ENCODE measurements around the gene SPRR2G. TPM values are rescaled to one million over a fixed set of nuclear protein-coding genes. Genes with fewer than 3 reads are reported as not detected.

SPRR2G gene
- total RNA-seq, 2 donors from 2014 or later = not detected

DNA sequence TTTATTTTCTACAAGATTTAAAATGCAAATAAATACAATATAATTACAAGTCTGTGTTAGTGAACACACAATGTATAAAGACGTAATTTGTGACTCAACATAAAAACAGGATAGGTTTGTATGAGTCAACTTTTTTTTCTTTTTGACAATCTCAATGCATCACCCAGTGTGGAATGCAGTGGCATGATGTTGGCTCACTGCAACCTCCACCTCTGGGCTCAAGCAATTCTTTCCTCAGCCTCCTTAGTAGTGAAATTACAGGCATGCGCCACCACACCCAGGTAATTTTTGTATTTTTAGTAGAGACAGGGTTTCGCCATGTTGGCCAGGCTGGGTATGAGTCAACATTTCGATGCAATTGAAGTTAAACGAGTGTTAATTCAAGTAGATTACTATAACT, 50.4 kb downstream of the SPRR2G start:
- DNase-seq = no peak
- no peak overlapping the region for H3K4me3 Mint-ChIP-seq
- no peaks in the 10 kb centered on the region for H3K36me3 Mint-ChIP-seq (ENCODE audit: low read depth)
- no peak overlapping the region for H3K9ac ChIP-seq (ENCODE audit: extremely low read depth, low read length, poor library complexity, severe bottlenecking)
- no peak overlapping the region for H3K4me3 ChIP-seq (ENCODE audit: low read length)
- no peaks in the 10 kb centered on the region for H3K36me3 ChIP-seq (ENCODE audit: control insufficient read depth, insufficient read depth, low read length)
- H3K4me1 Mint-ChIP-seq = no peaks in the 10 kb centered on the region
- TF ChIP-seq, protein P1, sequence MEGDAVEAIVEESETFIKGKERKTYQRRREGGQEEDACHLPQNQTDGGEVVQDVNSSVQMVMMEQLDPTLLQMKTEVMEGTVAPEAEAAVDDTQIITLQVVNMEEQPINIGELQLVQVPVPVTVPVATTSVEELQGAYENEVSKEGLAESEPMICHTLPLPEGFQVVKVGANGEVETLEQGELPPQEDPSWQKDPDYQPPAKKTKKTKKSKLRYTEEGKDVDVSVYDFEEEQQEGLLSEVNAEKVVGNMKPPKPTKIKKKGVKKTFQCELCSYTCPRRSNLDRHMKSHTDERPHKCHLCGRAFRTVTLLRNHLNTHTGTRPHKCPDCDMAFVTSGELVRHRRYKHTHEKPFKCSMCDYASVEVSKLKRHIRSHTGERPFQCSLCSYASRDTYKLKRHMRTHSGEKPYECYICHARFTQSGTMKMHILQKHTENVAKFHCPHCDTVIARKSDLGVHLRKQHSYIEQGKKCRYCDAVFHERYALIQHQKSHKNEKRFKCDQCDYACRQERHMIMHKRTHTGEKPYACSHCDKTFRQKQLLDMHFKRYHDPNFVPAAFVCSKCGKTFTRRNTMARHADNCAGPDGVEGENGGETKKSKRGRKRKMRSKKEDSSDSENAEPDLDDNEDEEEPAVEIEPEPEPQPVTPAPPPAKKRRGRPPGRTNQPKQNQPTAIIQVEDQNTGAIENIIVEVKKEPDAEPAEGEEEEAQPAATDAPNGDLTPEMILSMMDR (conservative IDR thresholded peaks at IDR 0.05) = no peak
- no peak overlapping the region for H3K27ac Mint-ChIP-seq
- H3K4me1 ChIP-seq (ENCODE audit: control insufficient read depth, insufficient read depth, low read length) = no peaks in the 10 kb centered on the region
- no peaks in the 10 kb centered on the region for H3K27me3 ChIP-seq (ENCODE audit: control insufficient read depth, insufficient read depth, low read length, poor library complexity, severe bottlenecking)
- no peaks in the 10 kb centered on the region for H3K27me3 Mint-ChIP-seq (ENCODE audit: insufficient read depth)
- no peaks in the 10 kb centered on the region for H3K9me3 ChIP-seq (ENCODE audit: control insufficient read depth, low read length)
- H3K27ac ChIP-seq (ENCODE audit: low read depth, low read length) = no peak overlapping the region
- no peaks in the 10 kb centered on the region for H3K9me3 Mint-ChIP-seq
- WGBS, 2 experiments (ENCODE audit: insufficient coverage in 1 of 2, insufficient read length in 1 of 2) = 85 to 94% methylated on average over 2 to 5 of the region's 5 CpGs

Other genes with a start within 250 kb of the SPRR2G start
- gene IVL, start 242.3 kb downstream of the SPRR2G start, total RNA-seq = not detected
- gene SPRR5, start 203.7 kb downstream of the SPRR2G start, total RNA-seq = not detected
- not detected for gene SPRR4, start 180.2 kb downstream of the SPRR2G start, total RNA-seq
- not detected for gene SPRR1A, start 166.8 kb downstream of the SPRR2G start, total RNA-seq
- gene SPRR3, start 149.1 kb downstream of the SPRR2G start, total RNA-seq = not detected
- gene SPRR1B, start 119.7 kb downstream of the SPRR2G start, total RNA-seq = not detected
- gene SPRR2D, start 109.8 kb downstream of the SPRR2G start, total RNA-seq = under 1 TPM in 1 of 2 donors, not detected in 1; 0.42 TPM
- not detected for gene SPRR2A, start 93.4 kb downstream of the SPRR2G start, total RNA-seq
- gene SPRR2B, start 79.3 kb downstream of the SPRR2G start, total RNA-seq = not detected
- gene SPRR2E, start 56.4 kb downstream of the SPRR2G start, total RNA-seq = not detected
- not detected for gene SPRR2F, start 37.4 kb downstream of the SPRR2G start, total RNA-seq
- gene LELP1, start 52.5 kb upstream of the SPRR2G start, total RNA-seq = not detected
- gene PRR9, start 66.7 kb upstream of the SPRR2G start, total RNA-seq = not detected
- gene LORICRIN, start 108.8 kb upstream of the SPRR2G start, total RNA-seq = not detected
- gene PGLYRP3, start 162.1 kb upstream of the SPRR2G start, total RNA-seq = not detected
- gene PGLYRP4, start 198.0 kb upstream of the SPRR2G start, total RNA-seq = not detected
- not detected for gene S100A9, start 207.0 kb upstream of the SPRR2G start, total RNA-seq
- gene S100A12, start 224.7 kb upstream of the SPRR2G start, total RNA-seq = not detected
- not detected for gene S100A8, start 240.2 kb upstream of the SPRR2G start, total RNA-seq

All from endodermal cell (in vitro differentiated cells).